Stomach (tissue), 9 donors: Measurements from ENCODE around the gene ZSWIM5. TPM values are rescaled to one million over a fixed set of nuclear protein-coding genes. Genes with fewer than 3 reads are reported as not detected.
A peak's percentile ranks its signal among the peaks of the same experiment; 100 is the strongest.

Experiments used
- DNase-seq, 2 donors: peaks; one replicate each; pipeline versions ENCODE4 v3.0.0 to v3.0.0-alpha.2; 2013 to 2019
- H3K27ac ChIP-seq, 5 donors: fragments of 200-600 bp in 4 of 5; sonication (generic) in 4 of 5; one replicate each; pipeline ENCODE4 v1.5.1; 2013 to 2019; ENCODE audit warnings: mild to moderate bottlenecking in 1 of 5, moderate library complexity in 1 of 5
- H3K27me3 ChIP-seq, 3 donors: fragments of 200-600 bp; sonication (generic); one replicate each; pipeline ENCODE4 v1.5.1; 2017 to 2019; ENCODE audit warnings: mixed run types in 1 of 3
- H3K36me3 ChIP-seq, 4 donors: fragments of 200-600 bp; sonication (generic); 1 replicate in 3 of 4; 2 replicates in 1 of 4; pipeline ENCODE4 v1.5.1; 2016 to 2019
- H3K4me1 ChIP-seq, 4 donors: fragments of 200-600 bp; sonication (generic); one replicate each; pipeline ENCODE4 v1.5.1; 2016 to 2019
- H3K4me3 ChIP-seq, 4 donors: fragments of 200-600 bp; sonication (generic) in 3 of 4; one replicate each; pipeline ENCODE4 v1.5.1; 2016 to 2019; ENCODE audit warnings: mild to moderate bottlenecking in 1 of 4
- H3K9me3 ChIP-seq, 4 donors: fragments of 200-600 bp; sonication (generic); one replicate each; pipeline ENCODE4 v1.5.1; 2016 to 2019
- CTCF ChIP-seq, 7 experiments: fragments of 450-650 bp in 4 of 7; fragments of 200-600 bp in 3 of 7; sonication (generic) in 3 of 7; IDR thresholded peaks; one replicate each; pipeline ENCODE4 v1.5.1; 2016 to 2019; ENCODE audit warnings: antibody characterized with exemption in 7 of 7, control low read depth in 2 of 7, mild to moderate bottlenecking in 1 of 7
- EP300 ChIP-seq: sonication (generic); formaldehyde crosslinking; IDR thresholded peaks from one replicate; pipeline ENCODE4 v1.6.1; 2017; ENCODE audit warnings: antibody characterized with exemption
- POLR2A ChIP-seq, 4 donors: fragments of 450-650 bp; IDR thresholded peaks; one replicate each; pipeline ENCODE4 v1.6.1; 2016; ENCODE audit warnings: antibody characterized with exemption in 4 of 4, control low read depth in 2 of 4, mild to moderate bottlenecking in 1 of 4, moderate library complexity in 1 of 4
- POLR2AphosphoS5 ChIP-seq, 3 donors: sonication (generic); formaldehyde crosslinking; IDR thresholded peaks; one replicate each; pipeline ENCODE4 v1.6.1; 2016; ENCODE audit warnings: antibody characterized with exemption in 3 of 3
- WGBS, 5 donors: extraction: QIAGEN DNeasy Blood & Tissue Kit in 3 of 5; methylation state at CpG; one replicate each; pipeline versions ENCODE4 v1.1.5 to v1.1.7; 2013 to 2018; 5-methylcytosine and 5-hydroxymethylcytosine counted together
- intact Hi-C: fragments of 100-400 bp; cut with DNase I; formaldehyde crosslinking; loops from one replicate; pipeline ENCODE4 v1.15.1; 2023; ENCODE audit warnings: low total_unique reads
- polyA plus RNA-seq, 3 donors: library from polyadenylated mRNA; stranded (reverse); fragments of 200-250 nt; gene quantifications; one replicate each; pipeline ENCODE4 v1.2.3, GENCODE V29; 2013
- total RNA-seq, 5 donors: library from RNA; depleted of rRNA; stranded (reverse); fragments of >200 nt; gene quantifications; one replicate each; pipeline versions ENCODE4 v1.1.0 to v1.2.3, GENCODE V29; 2014 to 2016
- donor health status: healthy with polysubstance abuse.
- donor health status: Bipolar disorder and iron deficiency.
- donor health status: healthy.

ZSWIM5 gene
- total and polyA plus RNA-seq, 8 donors: 0.45 to 10.1 (median 0.87) TPM

- Histone ChIP-seq H3K4me1 (no peaks in the 10 kb centered on the region), H3K9me3 (no peaks in the 10 kb centered on the region), H3K27me3 (peaks cover 0 to 10% (median 0%) of the 10 kb centered on the region in 3 donors), H3K36me3 (no peaks in the 10 kb centered on the region), H3K27ac (no peak overlapping the region), H3K4me3 (no peak overlapping the region)
- intact Hi-C loops: no loop called here
- no peak for DNase-seq
- no peak for TF ChIP-seq EP300
- TF ChIP-seq CTCF (IDR thresholded peaks at IDR 0.05): no peak
- no peak for TF ChIP-seq POLR2AphosphoS5 (IDR thresholded peaks at IDR 0.05)
- TF ChIP-seq POLR2A (IDR thresholded peaks at IDR 0.05): no peak
- WGBS, 5 donors: 78 to 82% (median 80%) methylated on average over 1 of the region's 1 CpG
Measured at GRCh38 chr1:45216200-45216541, 9.8 kb upstream of the ZSWIM5 start.

- intact Hi-C loops: no loop called here
- Histone ChIP-seq H3K36me3 (no peaks in the 10 kb centered on the region), H3K27ac (no peak overlapping the region), H3K27me3 (peaks cover 0 to 10% (median 0%) of the 10 kb centered on the region in 3 donors), H3K9me3 (no peaks in the 10 kb centered on the region), H3K4me1 (no peaks in the 10 kb centered on the region), H3K4me3 (no peak overlapping the region)
- DNase-seq: no peak
- WGBS, 5 donors: 84 to 91% (median 86%) methylated on average over 3 of the region's 3 CpGs
- no peak for TF ChIP-seq CTCF (IDR thresholded peaks at IDR 0.05)
- TF ChIP-seq POLR2AphosphoS5 (IDR thresholded peaks at IDR 0.05): no peak
- TF ChIP-seq POLR2A (IDR thresholded peaks at IDR 0.05): no peak
- TF ChIP-seq EP300: no peak
Measured at GRCh38 chr1:45215485-45216199, 9.2 kb upstream of the ZSWIM5 start.

GRCh38 chr1:45213892-45214291 is 7.5 kb upstream of the ZSWIM5 start:
- no peaks in the 10 kb centered on the region for H3K9me3 ChIP-seq
- H3K4me3 ChIP-seq: no peak overlapping the region
- intact Hi-C loops: no loop called here
- H3K4me1 ChIP-seq: no peaks in the 10 kb centered on the region
- no peak overlapping the region for H3K27ac ChIP-seq
- DNase-seq: no peak
- peaks cover 0 to 10% (median 0%) of the 10 kb centered on the region in 3 donors for H3K27me3 ChIP-seq
- no peak for TF ChIP-seq CTCF (IDR thresholded peaks at IDR 0.05)
- no peak for TF ChIP-seq POLR2A (IDR thresholded peaks at IDR 0.05)
- no peak for TF ChIP-seq POLR2AphosphoS5 (IDR thresholded peaks at IDR 0.05)
- TF ChIP-seq EP300: no peak
- no peaks in the 10 kb centered on the region for H3K36me3 ChIP-seq
- WGBS, 5 donors: 81 to 93% (median 90%) methylated on average over 1 of the region's 1 CpG

- H3K36me3 ChIP-seq: no peaks in the 10 kb centered on the region
- H3K27ac ChIP-seq: no peak overlapping the region
- DNase-seq: no peak
- TF ChIP-seq EP300 (no peak), POLR2AphosphoS5 (IDR thresholded peaks at IDR 0.05) (peak in 1 of 3 donors; percentile 36)
- H3K4me1 ChIP-seq: peaks cover 4 to 12% (median 11%) of the 10 kb centered on the region in 4 donors
- peaks cover 0 to 6% (median 0%) of the 10 kb centered on the region in 3 donors for H3K27me3 ChIP-seq
- WGBS, 5 donors: 48 to 65% (median 56%) methylated on average over 3 of the region's 3 CpGs
- intact Hi-C loops: no loop called here
- H3K4me3 ChIP-seq: no peak overlapping the region
- H3K9me3 ChIP-seq: no peaks in the 10 kb centered on the region
Measured at GRCh38 chr1:45211076-45211475, 4.7 kb upstream of the ZSWIM5 start.
